ENCODE measurements around the gene ISG20. TPM values are rescaled to one million over a fixed set of nuclear protein-coding genes. Genes with fewer than 3 reads are reported as not detected.

The ISG20 gene
- total RNA-seq, 6 experiments from 2014 or later: 6.3 to 19.4 (median 11.9) TPM

GRCh38 chr15:88700716-88701115, 61.9 kb downstream of the ISG20 start:
- ATAC-seq (no peak), DNase-seq (no peak)
- Histone ChIP-seq H3K27me3 (peaks cover under 1 to 4% of the 10 kb centered on the region in 2 donors), H3K4me1 (no peaks in the 10 kb centered on the region), H3K9me3 (no peaks in the 10 kb centered on the region), H3K36me3 (no peaks in the 10 kb centered on the region), H3K27ac (no peak overlapping the region), H3K4me3 (no peak overlapping the region)
- TF ChIP-seq POLR2A (IDR thresholded peaks at IDR 0.05): no peak
- no peak for TF ChIP-seq CTCF (IDR thresholded peaks at IDR 0.05)
- WGBS (ENCODE audit: insufficient coverage, low coverage, low lambda C conversion rate, missing lambda C conversion rate): 100% methylated on average over 1 of the region's 2 CpGs
- intact Hi-C loops (cut with DNase I): no loop called here

- H3K4me3 ChIP-seq: no peak overlapping the region
- H3K4me1 ChIP-seq: no peaks in the 10 kb centered on the region
- H3K36me3 ChIP-seq: no peaks in the 10 kb centered on the region
- WGBS (ENCODE audit: insufficient coverage, low coverage, low lambda C conversion rate, missing lambda C conversion rate): 53% methylated on average over 2 of the region's 2 CpGs
- no peak for DNase-seq
- TF ChIP-seq POLR2A (IDR thresholded peaks at IDR 0.05) (no peak), CTCF (IDR thresholded peaks at IDR 0.05) (peak in 2 of 4 donors; percentile 5 to 16)
- intact Hi-C loops (cut with DNase I): no loop called here
- H3K27me3 ChIP-seq: peaks cover 4 to 8% of the 10 kb centered on the region in 2 donors
- peak; percentile 42 to 86 (median 54) for ATAC-seq
- H3K27ac ChIP-seq: no peak overlapping the region
- H3K9me3 ChIP-seq: no peaks in the 10 kb centered on the region
Measured at GRCh38 chr15:88701561-88702095, 62.8 kb downstream of the ISG20 start.

GRCh38 chr15:88702983-88703382, 64.2 kb downstream of the ISG20 start:
- intact Hi-C loops (cut with DNase I): no loop called here
- Histone ChIP-seq H3K4me1 (no peaks in the 10 kb centered on the region), H3K27me3 (peaks cover 4 to 8% of the 10 kb centered on the region in 2 donors), H3K9me3 (no peaks in the 10 kb centered on the region), H3K27ac (no peak overlapping the region), H3K36me3 (no peaks in the 10 kb centered on the region), H3K4me3 (no peak overlapping the region)
- no peak for ATAC-seq
- DNase-seq: no peak
- WGBS (ENCODE audit: insufficient coverage, low coverage, low lambda C conversion rate, missing lambda C conversion rate): 34% methylated on average over 5 of the region's 5 CpGs
- TF ChIP-seq POLR2A (IDR thresholded peaks at IDR 0.05) (no peak), CTCF (IDR thresholded peaks at IDR 0.05) (no peak)

- no peak overlapping the region for H3K27ac ChIP-seq
- no peak for TF ChIP-seq CTCF (IDR thresholded peaks at IDR 0.05)
- no peak for TF ChIP-seq POLR2A (IDR thresholded peaks at IDR 0.05)
- WGBS (ENCODE audit: insufficient coverage, low coverage, low lambda C conversion rate, missing lambda C conversion rate): 81% methylated on average over 5 of the region's 5 CpGs
- H3K4me3 ChIP-seq: no peak overlapping the region
- no peaks in the 10 kb centered on the region for H3K36me3 ChIP-seq
- no peaks in the 10 kb centered on the region for H3K9me3 ChIP-seq
- no peaks in the 10 kb centered on the region for H3K4me1 ChIP-seq
- H3K27me3 ChIP-seq: peaks cover 4 to 8% of the 10 kb centered on the region in 2 donors
- DNase-seq (no peak), ATAC-seq (no peak)
- intact Hi-C loops (cut with DNase I): no loop called here
Measured at GRCh38 chr15:88703533-88703932, 64.7 kb downstream of the ISG20 start.

Measured in right lobe of liver (tissue), 6 donors.